CD14-positive monocyte (primary cell): Measurements from ENCODE around the gene VPS26B. TPM values are rescaled to one million over a fixed set of nuclear protein-coding genes. Genes with fewer than 3 reads are reported as not detected.

Source experiments
- DNase-seq, 3 donors: peaks; one replicate each; pipeline ENCODE4 v3.0.0-alpha.2; 2011 to 2022
- H2AFZ ChIP-seq: 2 replicates; pipeline ENCODE4 v1.6.0; 2012; ENCODE audit warnings: mild to moderate bottlenecking, low read depth, low read length, inconsistent platforms; ENCODE audit not compliant: insufficient read depth, poor library complexity, severe bottlenecking
- H3K27ac ChIP-seq, 2 donors: 1 replicate in 1 of 2; 2 replicates in 1 of 2; pipeline ENCODE4 v1.5.1; 2012 to 2013; ENCODE audit warnings: low read length in 2 of 2, control low read depth in 1 of 2, inconsistent platforms in 1 of 2, low read depth in 1 of 2, mild to moderate bottlenecking in 1 of 2
- H3K27me3 ChIP-seq, 2 donors: one replicate each; pipeline versions ENCODE4 v1.6.0 to v1.6.1; 2011 to 2013; ENCODE audit warnings: low read length in 2 of 2; ENCODE audit not compliant: control insufficient read depth in 2 of 2, insufficient read depth in 2 of 2
- H3K36me3 ChIP-seq, 2 donors: replicated peaks in 1 of 2; 1 replicate in 1 of 2; 2 replicates in 1 of 2; pipeline versions ENCODE4 v1.5.1 to v1.6.1; 2012 to 2013; ENCODE audit warnings: low read length in 2 of 2, control low read depth in 1 of 2, inconsistent platforms in 1 of 2, mild to moderate bottlenecking in 1 of 2; ENCODE audit not compliant: insufficient read depth in 2 of 2, control insufficient read depth in 1 of 2
- H3K4me1 ChIP-seq, 2 donors: 1 replicate in 1 of 2; 2 replicates in 1 of 2; pipeline versions ENCODE4 v1.5.1 to v1.6.1; 2012 to 2013; ENCODE audit warnings: low read length in 2 of 2, control low read depth in 1 of 2, inconsistent platforms in 1 of 2, mild to moderate bottlenecking in 1 of 2, moderate library complexity in 1 of 2; ENCODE audit not compliant: insufficient read depth in 2 of 2, control insufficient read depth in 1 of 2
- H3K4me2 ChIP-seq: replicated peaks from 2 replicates; pipeline ENCODE3; 2012; ENCODE audit warnings: low read length, moderate library complexity, mild to moderate bottlenecking; ENCODE audit not compliant: poor library complexity, severe bottlenecking; ENCODE audit errors: extremely low read depth
- H3K4me3 ChIP-seq, 3 experiments: fragments of 200-600 bp in 1 of 3; sonication (generic) in 1 of 3; replicated peaks in 1 of 3; 1 replicate in 2 of 3; 2 replicates in 1 of 3; pipeline ENCODE4 v1.5.1; 2011 to 2013; ENCODE audit warnings: low read length in 3 of 3, mild to moderate bottlenecking in 3 of 3, control low read depth in 2 of 3, low read depth in 2 of 3, inconsistent platforms in 1 of 3, moderate library complexity in 1 of 3
- H3K79me2 ChIP-seq: 2 replicates; pipeline ENCODE4 v1.6.0; 2012; ENCODE audit warnings: mild to moderate bottlenecking, control low read depth, inconsistent platforms, low read length, moderate library complexity; ENCODE audit not compliant: insufficient read depth
- H3K9ac ChIP-seq: 2 replicates; pipeline ENCODE4 v1.6.0; 2017; ENCODE audit warnings: low read length, mild to moderate bottlenecking; ENCODE audit not compliant: insufficient read depth, poor library complexity, severe bottlenecking
- H3K9me3 ChIP-seq, 2 donors: replicated peaks in 1 of 2; 1 replicate in 1 of 2; 2 replicates in 1 of 2; pipeline versions ENCODE4 v1.5.1 to v1.6.1; 2012 to 2013; ENCODE audit warnings: low read length in 2 of 2, control low read depth in 1 of 2; ENCODE audit not compliant: control insufficient read depth in 1 of 2, insufficient read depth in 1 of 2
- H4K20me1 ChIP-seq: 2 replicates; pipeline ENCODE4 v1.6.0; 2012; ENCODE audit warnings: mild to moderate bottlenecking, low read length, control low read depth, moderate library complexity; ENCODE audit not compliant: insufficient read depth
- H3K27ac Mint-ChIP-seq, 7 donors: one replicate each; pipeline ENCODE4 v1.8.0; 2020; ENCODE audit warnings: mild to moderate bottlenecking in 7 of 7, mixed read lengths in 7 of 7, moderate library complexity in 6 of 7, inconsistent platforms in 2 of 7
- H3K27me3 Mint-ChIP-seq, 3 donors: one replicate each; pipeline ENCODE4 v1.8.0; 2021 to 2022; ENCODE audit warnings: low read depth in 3 of 3, mild to moderate bottlenecking in 3 of 3, mixed read lengths in 3 of 3, moderate library complexity in 3 of 3, inconsistent platforms in 1 of 3
- H3K36me3 Mint-ChIP-seq, 2 donors: one replicate each; pipeline ENCODE4 v1.8.0; 2020; ENCODE audit warnings: mixed read lengths in 2 of 2, inconsistent platforms in 1 of 2, mild to moderate bottlenecking in 1 of 2
- H3K4me1 Mint-ChIP-seq: one replicate; pipeline ENCODE4 v1.8.0; 2020; ENCODE audit warnings: mild to moderate bottlenecking, mixed read lengths
- H3K4me3 Mint-ChIP-seq, 2 donors: one replicate each; pipeline ENCODE4 v1.8.0; 2020; ENCODE audit warnings: mild to moderate bottlenecking in 2 of 2, mixed read lengths in 2 of 2, moderate library complexity in 1 of 2
- H3K9me3 Mint-ChIP-seq, 7 donors: one replicate each; pipeline ENCODE4 v1.8.0; 2020 to 2022; ENCODE audit warnings: mixed read lengths in 7 of 7, mild to moderate bottlenecking in 6 of 7, moderate library complexity in 6 of 7, inconsistent platforms in 2 of 7
- WGBS: methylation state at CpG from one replicate; pipeline ENCODE4 v1.1.5; 2013; ENCODE audit warnings: missing lambda C conversion rate; ENCODE audit not compliant: insufficient coverage; 5-methylcytosine and 5-hydroxymethylcytosine counted together
- intact Hi-C, 2 donors: fragments of 100-400 bp; cut with micrococcal nuclease; formaldehyde crosslinking; loops; one replicate each; pipeline versions ENCODE4 v1.15.0 to v1.15.1; 2023
- polyA plus RNA-seq, 3 donors: library from polyadenylated mRNA; depleted of rRNA in 1 of 3; unstranded in 2 of 3; stranded (reverse) in 1 of 3; fragments of 300-500 nt in 2 of 3; fragments of >200 nt in 1 of 3; fragmentation: Illumina TruSeq in 2 of 3; gene quantifications; 1 replicate in 2 of 3; 2 replicates in 1 of 3; pipeline ENCODE4 v1.2.3, GENCODE V29; 2012 to 2021
- TF ChIP-seq, protein P1 (sequence below): fragments of 200-600 bp; IDR thresholded peaks from one replicate; pipeline ENCODE4 v1.8.0; 2022; ENCODE audit warnings: antibody characterized with exemption, mild to moderate bottlenecking

The VPS26B gene
- polyA plus RNA-seq, 3 donors, result 30.4 to 38.4 (median 34.3) TPM

DNA sequence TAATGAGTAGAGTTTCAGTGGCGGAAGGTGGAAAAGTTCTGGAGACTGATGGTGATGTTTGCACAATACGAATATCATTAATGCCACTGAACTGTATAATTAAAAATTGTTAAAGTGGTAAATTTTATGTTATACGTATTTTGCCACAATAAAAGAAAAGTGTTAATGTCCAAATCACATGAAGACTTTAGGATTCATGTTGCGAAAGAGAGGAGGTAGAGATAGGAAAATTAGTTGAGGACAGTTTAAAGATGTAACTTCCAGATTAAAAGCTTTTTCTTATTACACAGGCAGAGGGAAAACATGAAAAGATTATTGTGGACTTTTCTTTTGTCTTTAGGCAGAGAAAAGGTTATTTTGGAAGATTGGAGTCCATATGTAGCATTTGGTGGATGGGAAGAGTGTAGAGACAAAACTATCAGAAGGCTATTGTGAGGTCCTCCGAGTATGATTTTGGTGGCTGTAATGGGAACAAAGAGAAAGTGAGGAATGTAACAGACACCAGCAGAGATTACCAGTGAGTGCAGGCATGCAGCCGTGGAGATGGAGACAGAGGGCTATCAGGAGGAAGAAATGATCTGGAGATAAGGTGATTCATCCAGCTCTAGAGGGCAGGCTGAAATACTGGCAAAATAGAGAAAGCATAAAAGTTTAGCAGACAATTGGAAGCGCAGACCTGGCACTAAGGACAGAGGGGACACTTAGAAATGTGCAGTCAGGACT lies 12.5 kb downstream of the VPS26B start:
- Histone ChIP-seq H3K36me3 (peaks cover 46 to 71% of the 10 kb centered on the region in 2 donors), H3K4me3 (no peak overlapping the region), H3K4me1 (peaks cover 7 to 8% of the 10 kb centered on the region in 2 donors), H3K4me2 (no peak overlapping the region), H4K20me1 (peaks cover 37% of the 10 kb centered on the region), H3K27ac (no peak overlapping the region), H3K79me2 (peaks cover 16% of the 10 kb centered on the region), H2AFZ (no peak overlapping the region), H3K9me3 (no peaks in the 10 kb centered on the region), H3K27me3 (no peaks in the 10 kb centered on the region), H3K9ac (no peak overlapping the region)
- TF ChIP-seq, protein P1, sequence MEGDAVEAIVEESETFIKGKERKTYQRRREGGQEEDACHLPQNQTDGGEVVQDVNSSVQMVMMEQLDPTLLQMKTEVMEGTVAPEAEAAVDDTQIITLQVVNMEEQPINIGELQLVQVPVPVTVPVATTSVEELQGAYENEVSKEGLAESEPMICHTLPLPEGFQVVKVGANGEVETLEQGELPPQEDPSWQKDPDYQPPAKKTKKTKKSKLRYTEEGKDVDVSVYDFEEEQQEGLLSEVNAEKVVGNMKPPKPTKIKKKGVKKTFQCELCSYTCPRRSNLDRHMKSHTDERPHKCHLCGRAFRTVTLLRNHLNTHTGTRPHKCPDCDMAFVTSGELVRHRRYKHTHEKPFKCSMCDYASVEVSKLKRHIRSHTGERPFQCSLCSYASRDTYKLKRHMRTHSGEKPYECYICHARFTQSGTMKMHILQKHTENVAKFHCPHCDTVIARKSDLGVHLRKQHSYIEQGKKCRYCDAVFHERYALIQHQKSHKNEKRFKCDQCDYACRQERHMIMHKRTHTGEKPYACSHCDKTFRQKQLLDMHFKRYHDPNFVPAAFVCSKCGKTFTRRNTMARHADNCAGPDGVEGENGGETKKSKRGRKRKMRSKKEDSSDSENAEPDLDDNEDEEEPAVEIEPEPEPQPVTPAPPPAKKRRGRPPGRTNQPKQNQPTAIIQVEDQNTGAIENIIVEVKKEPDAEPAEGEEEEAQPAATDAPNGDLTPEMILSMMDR, result no peak
- peaks cover 60 to 79% of the 10 kb centered on the region in 2 donors for H3K36me3 Mint-ChIP-seq
- no peaks in the 10 kb centered on the region for H3K9me3 Mint-ChIP-seq
- no peaks in the 10 kb centered on the region for H3K27me3 Mint-ChIP-seq
- peak overlapping the region in 1 of 7 donors; percentile 1 for H3K27ac Mint-ChIP-seq
- intact Hi-C loops, result no loop called here
- H3K4me3 Mint-ChIP-seq, result no peak overlapping the region
- peaks cover 7% of the 10 kb centered on the region for H3K4me1 Mint-ChIP-seq
- no peak for DNase-seq
- 95% methylated on average over 4 of the region's 7 CpGs for WGBS

GRCh38 chr11:134237557-134237922 lies 13.1 kb downstream of the VPS26B start:
- H3K36me3 ChIP-seq, result peaks cover 52 to 77% of the 10 kb centered on the region in 2 donors
- peaks cover 32% of the 10 kb centered on the region for H4K20me1 ChIP-seq
- H3K9me3 ChIP-seq, result no peaks in the 10 kb centered on the region
- peaks cover 2% of the 10 kb centered on the region in 2 donors for H3K4me1 ChIP-seq
- intact Hi-C loops, result no loop called here
- H2AFZ ChIP-seq, result no peak overlapping the region
- H3K4me2 ChIP-seq, result no peak overlapping the region
- Mint-ChIP-seq H3K36me3 (peaks cover 66 to 82% of the 10 kb centered on the region in 2 donors), H3K27ac (no peak overlapping the region), H3K4me3 (no peak overlapping the region), H3K27me3 (no peaks in the 10 kb centered on the region), H3K9me3 (no peaks in the 10 kb centered on the region), H3K4me1 (peaks cover 2% of the 10 kb centered on the region)
- TF ChIP-seq, protein P1, result no peak
- 97% methylated on average over 11 of the region's 11 CpGs for WGBS
- H3K27ac ChIP-seq, result no peak overlapping the region
- peaks cover 11% of the 10 kb centered on the region for H3K79me2 ChIP-seq
- H3K4me3 ChIP-seq, result no peak overlapping the region
- no peak overlapping the region for H3K9ac ChIP-seq
- no peak for DNase-seq
- no peaks in the 10 kb centered on the region for H3K27me3 ChIP-seq
